Neuronal stem cell (in vitro differentiated cells): Measurements from ENCODE around the gene HUNK.
"Not testable (repeated sequence)": the region's sequence is repeated elsewhere in the genome, so short reads cannot be mapped to it uniquely, and the experiment has no call there.

Experiments used
- DNase-seq: peaks from one replicate; pipeline ENCODE4 v3.0.0-alpha.2; 2013; ENCODE audit warnings: low spot score
- H2AFZ ChIP-seq: one replicate; pipeline ENCODE4 v1.6.1; 2013; ENCODE audit warnings: mild to moderate bottlenecking, low read length, inconsistent platforms
- H2AK5ac ChIP-seq: 2 replicates; pipeline ENCODE4 v1.6.1; 2013; ENCODE audit warnings: low read depth, mild to moderate bottlenecking, inconsistent platforms, low read length, moderate library complexity, mixed read lengths
- H2BK120ac ChIP-seq: 2 replicates; pipeline ENCODE4 v1.6.1; 2013; ENCODE audit warnings: low read depth, mild to moderate bottlenecking, inconsistent platforms, low read length, moderate library complexity, mixed read lengths
- H2BK12ac ChIP-seq: one replicate; pipeline ENCODE4 v1.6.1; 2013; ENCODE audit warnings: low read length, inconsistent platforms
- H2BK15ac ChIP-seq: 2 replicates; pipeline ENCODE4 v1.6.1; 2013; ENCODE audit warnings: mild to moderate bottlenecking, low read length, inconsistent platforms, mixed read lengths
- H2BK5ac ChIP-seq: one replicate; pipeline ENCODE4 v1.6.1; 2013; ENCODE audit warnings: inconsistent platforms, mild to moderate bottlenecking, low read length, moderate library complexity
- H3K14ac ChIP-seq: one replicate; pipeline ENCODE4 v1.6.1; 2013; ENCODE audit warnings: low read length, inconsistent platforms
- H3K18ac ChIP-seq: 2 replicates; pipeline ENCODE4 v1.6.1; 2013; ENCODE audit warnings: low read length, inconsistent platforms
- H3K23ac ChIP-seq: 2 replicates; pipeline ENCODE4 v1.6.1; 2013; ENCODE audit warnings: low read depth, mild to moderate bottlenecking, mixed read lengths, low read length, inconsistent platforms; ENCODE audit not compliant: poor library complexity
- H3K27ac ChIP-seq: replicated peaks from 3 replicates; pipeline ENCODE4 v1.5.1; 2013; ENCODE audit warnings: low read length, inconsistent platforms
- H3K27me3 ChIP-seq, 3 experiments: 2 replicates each; pipeline ENCODE4 v1.6.1; 2013; ENCODE audit warnings: low read length in 3 of 3, mild to moderate bottlenecking in 2 of 3, inconsistent platforms in 1 of 3, low read depth in 1 of 3, mixed read lengths in 1 of 3, moderate library complexity in 1 of 3; ENCODE audit not compliant: control insufficient read depth in 3 of 3, insufficient read depth in 3 of 3
- H3K36me3 ChIP-seq, 2 donors: replicated peaks in 1 of 2; 2 replicates each; pipeline ENCODE4 v1.6.1; 2013; ENCODE audit warnings: low read length in 2 of 2; ENCODE audit not compliant: control insufficient read depth in 2 of 2, insufficient read depth in 2 of 2
- H3K4ac ChIP-seq: 2 replicates; pipeline ENCODE4 v1.6.1; 2013; ENCODE audit warnings: inconsistent platforms, mild to moderate bottlenecking, low read length, moderate library complexity
- H3K4me1 ChIP-seq, 2 donors: 1 replicate in 1 of 2; 2 replicates in 1 of 2; pipeline ENCODE4 v1.6.1; 2013; ENCODE audit warnings: low read length in 2 of 2, low read depth in 1 of 2; ENCODE audit not compliant: control insufficient read depth in 2 of 2, insufficient read depth in 1 of 2
- H3K4me2 ChIP-seq: one replicate; pipeline ENCODE4 v1.6.1; 2013; ENCODE audit warnings: mild to moderate bottlenecking, low read length, inconsistent platforms; ENCODE audit not compliant: insufficient read depth, poor library complexity, severe bottlenecking
- H3K4me3 ChIP-seq, 2 donors: 2 replicates each; pipeline ENCODE4 v1.5.1; 2013; ENCODE audit warnings: low read length in 2 of 2, mild to moderate bottlenecking in 2 of 2, inconsistent platforms in 1 of 2, moderate library complexity in 1 of 2
- H3K79me1 ChIP-seq: one replicate; pipeline ENCODE4 v1.6.1; 2013; ENCODE audit warnings: low read depth, mild to moderate bottlenecking, inconsistent platforms, low read length, moderate library complexity
- H3K9ac ChIP-seq: one replicate; pipeline ENCODE4 v1.6.1; 2013; ENCODE audit warnings: mild to moderate bottlenecking, low read depth, low read length, inconsistent platforms; ENCODE audit not compliant: poor library complexity
- H3K9me3 ChIP-seq, 2 donors: replicated peaks in 1 of 2; 2 replicates each; pipeline versions ENCODE3 to v1.6.1; 2013; ENCODE audit warnings: low read length in 2 of 2, mild to moderate bottlenecking in 2 of 2, inconsistent platforms in 1 of 2, low read depth in 1 of 2, mixed read lengths in 1 of 2, moderate library complexity in 1 of 2; ENCODE audit not compliant: control insufficient read depth in 2 of 2, insufficient read depth in 1 of 2
- H4K8ac ChIP-seq: one replicate; pipeline ENCODE4 v1.6.1; 2013; ENCODE audit warnings: low read depth, mild to moderate bottlenecking, inconsistent platforms, low read length, moderate library complexity
- H4K91ac ChIP-seq: one replicate; pipeline ENCODE4 v1.6.1; 2013; ENCODE audit warnings: low read length, low read depth, mild to moderate bottlenecking, inconsistent platforms; ENCODE audit not compliant: poor library complexity
- WGBS, 2 donors: extraction: QIAGEN DNeasy Blood & Tissue Kit; methylation state at CpG; one replicate each; pipeline ENCODE4 v1.1.7; 2013; ENCODE audit warnings: missing lambda C conversion rate in 2 of 2, mixed read lengths in 1 of 2; ENCODE audit not compliant: insufficient read length in 2 of 2, insufficient replicate concordance in 1 of 2; ENCODE audit errors: extremely low coverage in 2 of 2; 5-methylcytosine and 5-hydroxymethylcytosine counted together

Gene HUNK

GRCh38 chr21:31946876-31947550 is 74.2 kb downstream of the HUNK start:
- not testable (repeated sequence) for H3K4ac ChIP-seq, H2AFZ ChIP-seq, H3K9ac ChIP-seq, H4K8ac ChIP-seq, H3K18ac ChIP-seq, H2BK5ac ChIP-seq, H3K4me2 ChIP-seq, H3K14ac ChIP-seq, H2BK12ac ChIP-seq, H4K91ac ChIP-seq, H2BK120ac ChIP-seq, H3K4me1 ChIP-seq, H3K4me3 ChIP-seq, H3K79me1 ChIP-seq, DNase-seq, H3K27ac ChIP-seq, H2BK15ac ChIP-seq, H3K9me3 ChIP-seq, H3K23ac ChIP-seq, H2AK5ac ChIP-seq, H3K27me3 ChIP-seq
- peaks cover 24 to 89% of the 10 kb centered on the region in 2 donors for H3K36me3 ChIP-seq
- no CpG with 5 or more reads among the region's 32 CpGs for WGBS, 2 donors

- Histone ChIP-seq H2BK12ac (no peak overlapping the region), H2AFZ (no peak overlapping the region), H3K14ac (no peak overlapping the region), H3K79me1 (no peaks in the 10 kb centered on the region), H4K8ac (no peak overlapping the region), H4K91ac (no peak overlapping the region), H3K4me2 (no peak overlapping the region), H3K9me3 (peaks cover 2% of the 10 kb centered on the region in 2 donors), H3K4me1 (peaks cover 0 to 3% of the 10 kb centered on the region in 2 donors), H2BK5ac (no peak overlapping the region), H3K27me3 (no peaks in the 10 kb centered on the region), H2BK120ac (no peak overlapping the region), H3K4ac (no peak overlapping the region), H2AK5ac (no peak overlapping the region), H3K18ac (no peak overlapping the region), H3K27ac (no peak overlapping the region), H3K36me3 (peaks cover 22 to 90% of the 10 kb centered on the region in 2 donors), H3K23ac (no peak overlapping the region), H3K9ac (peak overlapping the region; percentile 9), H2BK15ac (no peak overlapping the region), H3K4me3 (no peak overlapping the region)
- no peak for DNase-seq
- no CpG with 5 or more reads among the region's 7 CpGs for WGBS, 2 donors
These were observed 75.9 kb downstream of the HUNK start for GRCh38 chr21:31948676-31949075.

GRCh38 chr21:31952828-31953227 is 80.0 kb downstream of the HUNK start:
- Histone ChIP-seq H3K9me3 (no peaks in the 10 kb centered on the region), H2AK5ac (no peak overlapping the region), H4K91ac (no peak overlapping the region), H3K9ac (no peak overlapping the region), H3K18ac (no peak overlapping the region), H3K27me3 (no peaks in the 10 kb centered on the region), H3K79me1 (no peaks in the 10 kb centered on the region), H4K8ac (no peak overlapping the region), H3K23ac (no peak overlapping the region), H3K36me3 (peaks cover 12 to 91% of the 10 kb centered on the region in 2 donors), H3K4me2 (no peak overlapping the region), H2BK5ac (no peak overlapping the region), H2BK15ac (no peak overlapping the region), H2AFZ (no peak overlapping the region), H2BK120ac (no peak overlapping the region), H3K4me3 (no peak overlapping the region), H3K4ac (no peak overlapping the region), H3K27ac (no peak overlapping the region), H3K14ac (no peak overlapping the region), H3K4me1 (no peaks in the 10 kb centered on the region), H2BK12ac (no peak overlapping the region)
- no peak for DNase-seq
- no CpG with 5 or more reads among the region's 3 CpGs for WGBS, 2 donors

- no peak for DNase-seq
- Histone ChIP-seq H3K4me1 (no peaks in the 10 kb centered on the region), H3K4me3 (no peak overlapping the region), H2BK12ac (no peak overlapping the region), H3K9ac (no peak overlapping the region), H3K14ac (no peak overlapping the region), H2BK15ac (no peak overlapping the region), H3K4ac (no peak overlapping the region), H4K91ac (no peak overlapping the region), H3K4me2 (no peak overlapping the region), H3K18ac (no peak overlapping the region), H2BK120ac (no peak overlapping the region), H3K27me3 (no peaks in the 10 kb centered on the region), H3K36me3 (peaks cover 2 to 91% of the 10 kb centered on the region in 2 donors), H2BK5ac (no peak overlapping the region), H3K9me3 (peaks cover 3 to 16% of the 10 kb centered on the region in 2 donors), H2AFZ (no peak overlapping the region), H3K27ac (no peak overlapping the region), H2AK5ac (no peak overlapping the region), H3K23ac (no peak overlapping the region), H4K8ac (no peak overlapping the region), H3K79me1 (no peaks in the 10 kb centered on the region)
- WGBS, 2 donors = no CpG with 5 or more reads among the region's 2 CpGs
These were observed 84.8 kb downstream of the HUNK start for GRCh38 chr21:31957631-31958030.
